ENCODE measurements around the gene CDKL5. TPM values are rescaled to one million over a fixed set of nuclear protein-coding genes. Genes with fewer than 3 reads are reported as not detected.

Gene CDKL5
- total RNA-seq, 2 donors from 2014 or later: 4.2 to 5.0 TPM

- ATAC-seq (no peak), DNase-seq (no peak)
- intact Hi-C loops (cut with DNase I, micrococcal nuclease): no loop called here
Observed at GRCh38 chrX:18448416-18448815, 23.0 kb downstream of the CDKL5 start.

- DNase-seq (no peak), ATAC-seq (no peak)
- intact Hi-C loops (cut with DNase I, micrococcal nuclease): no loop called here
Observed at GRCh38 chrX:18449236-18449635, 23.8 kb downstream of the CDKL5 start.

DNA sequence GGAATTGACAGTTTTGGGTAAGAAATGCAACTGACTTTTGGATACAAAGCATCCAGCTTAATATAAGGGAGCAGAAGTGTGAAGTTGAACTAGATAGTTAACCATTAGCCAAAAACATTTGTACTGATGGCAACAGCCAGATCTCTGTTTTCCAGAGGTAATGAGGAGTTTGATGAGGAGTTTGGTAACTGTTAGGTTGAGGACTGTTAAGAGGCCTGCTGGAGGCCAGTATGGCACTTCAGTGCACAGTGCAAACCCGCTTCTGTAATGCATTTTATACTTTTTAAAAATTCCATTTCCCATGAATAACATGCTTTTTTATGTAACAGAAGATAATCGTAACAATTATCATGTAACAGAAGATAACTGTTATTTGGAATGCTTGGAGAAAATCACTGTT is 30.0 kb downstream of the CDKL5 start:
- DNase-seq: no peak
- intact Hi-C loops (cut with DNase I, micrococcal nuclease): no loop called here
- no peak for ATAC-seq

GRCh38 chrX:18457000-18457399 is 31.6 kb downstream of the CDKL5 start:
- no peak for ATAC-seq
- intact Hi-C loops (cut with DNase I, micrococcal nuclease): no loop called here
- DNase-seq: no peak

GRCh38 chrX:18461431-18461830 is 36.0 kb downstream of the CDKL5 start:
- intact Hi-C loops (cut with DNase I, micrococcal nuclease): no loop called here
- ATAC-seq: no peak
- DNase-seq: no peak

DNA sequence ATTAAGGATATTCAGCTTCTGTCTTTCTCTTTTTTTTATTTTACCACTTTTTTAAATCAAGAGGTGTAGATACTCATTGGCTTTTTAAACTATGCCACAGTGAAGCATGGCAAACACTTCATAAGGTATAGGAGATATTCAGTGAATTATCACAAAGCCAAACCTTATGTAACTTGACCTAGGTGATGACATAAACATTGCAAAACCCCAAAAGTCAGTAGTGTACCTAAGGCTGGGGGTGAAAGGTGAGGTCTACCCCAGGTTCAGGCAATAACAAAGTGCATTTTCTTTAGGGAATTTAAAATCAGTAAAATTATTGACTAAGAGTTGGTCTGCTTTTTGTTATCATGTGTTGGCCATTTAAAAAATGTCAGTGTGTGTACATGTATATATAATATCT is 39.1 kb downstream of the CDKL5 start:
- intact Hi-C loops (cut with DNase I, micrococcal nuclease): no loop called here
- no peak for ATAC-seq

DNA sequence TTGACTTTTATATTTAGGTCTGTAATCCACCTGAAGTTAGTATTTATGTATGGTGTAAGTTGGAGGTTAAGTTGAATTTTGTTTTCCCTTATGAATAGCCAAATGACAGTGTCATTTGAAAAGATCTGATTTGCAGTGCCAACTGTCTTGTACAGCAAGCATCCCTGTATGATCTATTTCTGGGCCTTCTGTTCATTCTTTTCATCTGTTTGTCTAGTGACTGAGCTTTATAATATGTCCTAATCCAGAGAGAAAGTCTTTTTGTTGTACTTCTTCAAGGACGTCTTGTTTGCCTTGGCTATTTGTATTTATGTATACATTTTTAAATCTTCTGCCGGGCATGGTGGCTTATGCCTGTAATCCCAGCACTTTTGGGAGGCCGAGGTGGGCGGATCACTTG is 39.6 kb downstream of the CDKL5 start:
- intact Hi-C loops (cut with DNase I, micrococcal nuclease): no loop called here
- no peak for ATAC-seq
- DNase-seq: no peak

More for the DNA sequence above, 39.1 kb downstream of the CDKL5 start:
- no peak for DNase-seq

DNA sequence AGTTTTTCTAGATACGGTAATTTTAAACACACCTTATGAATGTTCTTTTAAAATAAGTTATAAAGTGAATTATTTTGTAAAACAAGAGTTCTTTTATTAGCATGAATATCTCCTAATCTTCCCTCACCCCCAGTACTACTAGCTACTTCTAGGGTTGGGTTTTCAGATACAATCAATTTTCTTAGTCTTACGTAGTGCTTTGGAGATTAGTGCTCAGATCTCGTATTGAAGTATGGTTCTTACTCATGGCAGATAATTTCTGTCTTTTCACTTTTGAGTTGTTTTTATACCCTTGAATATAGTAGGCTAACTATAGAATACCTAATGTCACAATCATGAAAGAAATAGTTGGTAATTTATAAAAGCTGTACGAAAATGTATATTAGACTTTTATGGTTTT is 43.2 kb downstream of the CDKL5 start:
- intact Hi-C loops (cut with DNase I, micrococcal nuclease): no loop called here
- DNase-seq (no peak), ATAC-seq (no peak)

DNA sequence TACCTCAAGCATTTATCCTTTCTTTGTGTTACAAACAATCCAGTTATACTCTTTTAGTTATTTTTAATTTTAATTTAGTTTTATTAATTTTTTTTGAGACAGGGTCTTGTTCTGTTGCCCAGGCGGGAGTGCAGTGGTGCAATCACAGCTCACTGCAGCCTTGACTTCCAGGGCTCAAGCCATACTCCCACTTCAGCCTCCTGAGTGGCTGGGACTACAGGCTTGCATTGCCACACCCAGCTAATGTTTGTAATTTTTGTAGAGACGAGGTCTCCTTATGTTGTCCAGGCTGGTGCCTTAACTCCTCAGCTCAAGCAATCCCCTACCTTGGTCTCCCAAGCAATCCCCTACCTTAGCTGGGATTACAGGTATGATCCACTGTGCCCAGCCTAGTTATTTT is 45.9 kb downstream of the CDKL5 start:
- DNase-seq: no peak
- no peak for ATAC-seq
- intact Hi-C loops (cut with DNase I, micrococcal nuclease): no loop called here

GRCh38 chrX:18490806-18491555 is 65.6 kb downstream of the CDKL5 start:
- intact Hi-C loops (cut with DNase I, micrococcal nuclease): no loop called here
- DNase-seq (no peak), ATAC-seq (no peak)

- ATAC-seq (no peak), DNase-seq (no peak)
- intact Hi-C loops (cut with DNase I, micrococcal nuclease): no loop called here
Observed at GRCh38 chrX:18491587-18492340, 66.4 kb downstream of the CDKL5 start.

- DNase-seq (no peak), ATAC-seq (no peak)
- intact Hi-C loops (cut with DNase I, micrococcal nuclease): no loop called here
Observed at GRCh38 chrX:18534949-18535348, 109.5 kb downstream of the CDKL5 start.

DNA sequence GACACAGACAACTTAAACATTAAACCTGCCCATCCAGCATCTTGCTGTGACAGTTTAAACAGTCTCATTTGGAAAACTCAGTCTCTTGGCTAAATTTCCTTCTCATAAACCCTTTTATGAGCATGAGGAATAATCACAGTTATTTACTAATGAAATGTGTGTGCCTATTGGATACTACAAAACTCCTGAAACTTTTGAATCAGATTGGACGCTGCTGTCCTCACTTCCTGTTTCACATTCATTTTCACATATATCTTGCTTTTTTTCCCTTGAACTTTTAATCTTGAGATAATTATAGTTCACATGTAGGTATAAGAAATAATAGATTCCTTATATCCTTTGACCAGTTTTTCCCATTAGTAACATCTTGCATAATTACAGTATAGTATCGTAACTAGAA is 111.7 kb downstream of the CDKL5 start:
- DNase-seq: no peak
- intact Hi-C loops (cut with DNase I, micrococcal nuclease): no loop called here
- no peak for ATAC-seq

DNA sequence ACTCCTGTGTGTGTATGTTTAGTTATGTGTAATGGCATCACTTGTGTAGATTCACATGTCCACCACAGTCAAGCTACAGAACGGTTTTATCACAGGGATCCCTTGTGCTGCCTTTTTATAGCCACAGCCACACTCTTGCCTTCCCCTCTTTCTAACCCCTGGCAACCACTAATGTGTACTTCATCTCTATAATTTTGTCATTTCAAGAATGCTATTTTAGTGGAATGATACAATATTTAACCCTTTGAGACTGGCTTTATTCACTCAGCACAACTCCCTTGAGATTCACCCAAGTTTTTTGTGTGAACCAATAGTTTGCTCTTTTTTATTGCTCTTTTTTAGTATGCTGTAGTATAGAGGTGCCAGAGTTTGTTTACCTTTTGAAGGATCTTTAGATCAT is 112.1 kb downstream of the CDKL5 start:
- ATAC-seq (peak; percentile 45), DNase-seq (no peak)
- intact Hi-C loops (cut with DNase I, micrococcal nuclease): no loop called here

- DNase-seq (no peak), ATAC-seq (no peak)
- intact Hi-C loops (cut with DNase I, micrococcal nuclease): no loop called here
Observed at GRCh38 chrX:18542131-18542530, 116.7 kb downstream of the CDKL5 start.

- DNase-seq: no peak
- no peak for ATAC-seq
- intact Hi-C loops (cut with DNase I, micrococcal nuclease): no loop called here
Observed at GRCh38 chrX:18542905-18543304, 117.5 kb downstream of the CDKL5 start.

DNA sequence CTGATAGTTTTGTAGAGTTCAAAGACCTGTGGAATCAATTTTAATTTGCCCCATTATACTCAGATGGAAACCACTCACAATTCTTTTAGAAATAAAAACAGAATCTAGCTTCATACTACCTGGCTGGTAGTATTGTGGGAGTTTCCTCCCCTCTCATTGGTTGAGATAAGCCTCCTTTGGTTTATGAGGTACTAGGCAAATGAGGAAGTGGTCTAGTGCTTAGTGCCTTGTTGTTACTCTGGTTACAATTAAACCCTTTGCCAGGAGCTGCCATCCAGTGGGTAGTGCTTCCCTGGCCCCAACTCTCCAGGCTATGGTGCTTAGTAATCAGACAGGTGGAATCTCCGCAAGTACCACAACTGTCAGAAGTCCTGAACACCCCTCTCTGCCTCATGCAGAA is 118.3 kb downstream of the CDKL5 start:
- intact Hi-C loops (cut with DNase I, micrococcal nuclease): no loop called here
- DNase-seq: no peak
- peak; percentile 88 for ATAC-seq

DNA sequence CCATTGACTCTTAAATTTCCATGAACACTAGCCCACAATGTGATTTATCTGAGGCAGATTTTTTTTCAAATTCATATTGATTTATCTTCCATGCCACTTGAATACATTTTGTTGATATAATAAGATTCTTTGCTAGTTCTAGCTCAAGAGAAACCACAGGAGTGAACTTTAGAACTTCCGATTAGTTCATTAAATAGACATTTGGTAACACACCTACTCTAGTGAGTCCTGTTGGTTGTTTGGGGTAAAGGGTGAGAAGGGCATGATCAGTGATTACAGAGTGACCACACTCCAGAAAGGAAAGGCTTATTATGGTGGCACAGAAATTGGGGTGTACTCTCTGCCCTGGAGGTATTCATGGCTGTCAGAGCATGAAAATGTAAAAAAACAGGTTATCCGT is 120.4 kb downstream of the CDKL5 start:
- intact Hi-C loops (cut with DNase I, micrococcal nuclease): no loop called here
- no peak for ATAC-seq

GRCh38 chrX:18548996-18549395 is 123.6 kb downstream of the CDKL5 start:
- DNase-seq: no peak
- ATAC-seq: no peak
- intact Hi-C loops (cut with DNase I, micrococcal nuclease): no loop called here

More for the DNA sequence above, 120.4 kb downstream of the CDKL5 start:
- no peak for DNase-seq

GRCh38 chrX:18549643-18550042 is 124.2 kb downstream of the CDKL5 start:
- intact Hi-C loops (cut with DNase I, micrococcal nuclease): no loop called here
- no peak for DNase-seq
- ATAC-seq: no peak

GRCh38 chrX:18557879-18558278 is 132.5 kb downstream of the CDKL5 start:
- intact Hi-C loops (cut with DNase I, micrococcal nuclease): no loop called here
- no peak for ATAC-seq
- DNase-seq: no peak
